NCI-H146 (cell line): Measurements from ENCODE around the gene CUBN.
A peak's percentile ranks its signal among the peaks of the same experiment; 100 is the strongest.

Source experiments
- DNase-seq: peaks from one replicate; lab custom pipeline; 2025; lab: John Stamatoyannopoulos, UW

The CUBN gene

DNA sequence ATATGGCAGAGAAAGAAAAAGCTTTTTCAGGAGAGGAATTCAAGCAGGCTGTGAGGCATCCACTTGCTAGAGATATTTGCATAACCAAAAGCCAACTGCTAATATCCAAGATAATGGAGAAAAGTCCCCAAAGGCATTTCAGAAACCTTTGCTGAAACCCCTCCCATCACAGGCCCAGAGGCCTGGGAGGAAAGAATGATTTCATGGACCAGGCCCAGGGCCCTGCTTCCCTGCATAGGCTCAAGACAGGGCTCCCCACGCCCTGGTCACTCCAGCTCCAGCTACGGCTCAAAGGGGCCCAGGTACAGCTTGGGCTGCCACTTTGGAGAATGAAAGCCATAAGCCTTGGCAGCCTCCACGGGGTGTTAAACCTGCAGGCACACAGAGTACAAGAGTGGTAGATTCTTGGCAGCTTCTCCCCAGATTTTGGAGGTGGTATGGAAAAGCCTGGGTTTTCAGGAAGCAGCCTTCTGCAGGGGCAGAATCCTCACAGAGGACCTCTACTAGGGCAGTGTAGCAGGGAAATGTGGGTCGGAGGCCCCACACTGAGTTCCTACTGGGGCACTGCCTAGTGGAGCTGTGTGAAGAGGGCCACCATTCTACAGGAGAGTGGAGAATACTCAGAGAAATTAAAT lies 306.8 kb downstream of the CUBN start:
- DNase-seq: no peak

DNA sequence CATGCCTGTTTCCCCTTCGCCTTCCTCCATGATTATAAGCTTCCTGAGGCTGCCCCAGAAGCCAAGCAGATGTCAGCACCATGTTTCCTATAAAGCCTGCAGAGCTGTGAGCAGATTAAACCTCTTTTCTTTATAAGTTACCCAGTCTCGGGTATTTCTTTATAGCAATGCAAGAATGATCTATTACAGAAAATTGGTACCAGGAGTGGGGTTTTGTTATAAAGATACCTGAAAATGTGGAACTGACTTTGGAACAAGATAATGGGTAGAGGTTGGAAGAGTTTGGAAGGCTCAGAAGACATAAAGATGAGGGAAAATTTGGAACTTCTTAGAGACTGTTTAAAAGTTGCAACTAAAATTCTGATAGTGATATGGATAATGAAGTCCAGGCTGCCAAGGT lies 307.6 kb downstream of the CUBN start:
- no peak for DNase-seq

DNA sequence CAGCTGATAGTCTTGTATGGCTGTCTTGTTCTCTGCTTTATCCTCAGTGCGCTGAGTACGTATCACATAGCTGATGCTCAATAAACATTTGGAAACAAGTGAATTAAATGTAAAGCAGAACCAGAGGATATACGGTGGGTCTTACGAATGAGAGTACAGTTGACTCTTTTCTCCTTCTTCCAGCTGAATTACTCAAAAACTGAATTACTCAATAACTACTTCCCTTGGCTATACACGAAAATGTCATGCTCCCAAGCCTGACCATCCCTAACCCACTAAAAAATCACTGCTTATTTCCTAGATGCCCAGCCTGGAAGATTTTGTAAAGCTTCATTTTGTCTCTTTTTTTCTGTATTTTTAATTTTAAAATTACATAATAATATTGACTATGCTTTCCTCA lies 309.2 kb downstream of the CUBN start:
- DNase-seq: no peak

DNA sequence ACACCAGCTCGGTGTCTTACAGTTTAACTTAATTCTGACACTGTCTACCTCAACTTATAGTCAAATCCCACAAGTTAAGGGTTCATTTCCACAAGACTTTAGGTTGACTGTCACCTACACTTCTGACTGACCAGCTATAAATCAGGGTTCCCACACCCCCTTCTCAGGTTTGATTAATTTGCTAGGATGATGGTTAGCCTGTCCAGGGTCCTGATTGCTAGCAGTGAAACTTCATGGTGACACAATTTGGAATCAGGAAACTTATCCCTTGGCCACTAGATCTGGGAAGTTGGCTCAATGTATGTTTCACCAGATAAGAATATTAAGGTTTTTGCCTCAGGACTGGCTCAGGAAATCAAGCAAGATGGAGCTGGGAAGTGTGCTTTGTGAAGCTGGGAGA lies 309.6 kb downstream of the CUBN start:
- no peak for DNase-seq

DNA sequence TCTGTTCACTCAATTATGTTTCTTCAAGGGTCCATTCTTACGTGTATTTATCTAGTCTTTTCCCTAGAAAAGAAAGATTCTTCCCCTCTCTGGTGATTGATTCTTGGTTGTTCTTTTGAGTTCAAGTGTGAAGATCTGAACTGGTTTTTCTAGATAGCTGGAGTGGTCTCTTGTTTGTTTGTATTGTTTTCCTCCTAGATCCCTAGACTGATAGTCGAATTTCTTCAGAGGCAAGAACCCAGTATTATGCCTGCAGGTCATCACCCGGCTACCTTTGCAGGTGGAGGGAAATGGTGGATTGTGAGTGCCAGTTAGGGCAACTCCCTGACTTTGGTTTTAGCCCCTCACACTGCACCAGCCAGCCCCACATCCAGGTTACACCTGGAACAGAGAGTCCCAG lies 310.2 kb downstream of the CUBN start:
- no peak for DNase-seq

DNA sequence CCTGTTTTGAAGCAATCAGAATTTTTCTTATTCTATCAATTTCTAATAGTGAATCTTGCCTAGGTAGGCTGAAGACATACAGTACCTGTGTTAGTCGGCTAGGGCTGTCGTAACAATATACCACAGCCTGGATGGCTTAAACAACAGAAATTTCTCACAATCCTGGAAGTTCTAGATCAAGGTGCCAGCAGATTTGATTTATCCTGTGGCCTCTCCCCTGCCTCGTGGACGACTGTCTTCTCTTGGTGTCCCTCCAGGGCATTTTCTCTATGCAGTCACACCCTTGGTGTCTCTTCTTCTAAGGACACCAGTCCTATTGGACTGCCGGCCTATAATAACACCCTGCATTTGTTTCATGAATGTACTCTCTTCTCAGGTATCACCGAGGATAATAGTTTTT lies 310.6 kb downstream of the CUBN start:
- no peak for DNase-seq

DNA sequence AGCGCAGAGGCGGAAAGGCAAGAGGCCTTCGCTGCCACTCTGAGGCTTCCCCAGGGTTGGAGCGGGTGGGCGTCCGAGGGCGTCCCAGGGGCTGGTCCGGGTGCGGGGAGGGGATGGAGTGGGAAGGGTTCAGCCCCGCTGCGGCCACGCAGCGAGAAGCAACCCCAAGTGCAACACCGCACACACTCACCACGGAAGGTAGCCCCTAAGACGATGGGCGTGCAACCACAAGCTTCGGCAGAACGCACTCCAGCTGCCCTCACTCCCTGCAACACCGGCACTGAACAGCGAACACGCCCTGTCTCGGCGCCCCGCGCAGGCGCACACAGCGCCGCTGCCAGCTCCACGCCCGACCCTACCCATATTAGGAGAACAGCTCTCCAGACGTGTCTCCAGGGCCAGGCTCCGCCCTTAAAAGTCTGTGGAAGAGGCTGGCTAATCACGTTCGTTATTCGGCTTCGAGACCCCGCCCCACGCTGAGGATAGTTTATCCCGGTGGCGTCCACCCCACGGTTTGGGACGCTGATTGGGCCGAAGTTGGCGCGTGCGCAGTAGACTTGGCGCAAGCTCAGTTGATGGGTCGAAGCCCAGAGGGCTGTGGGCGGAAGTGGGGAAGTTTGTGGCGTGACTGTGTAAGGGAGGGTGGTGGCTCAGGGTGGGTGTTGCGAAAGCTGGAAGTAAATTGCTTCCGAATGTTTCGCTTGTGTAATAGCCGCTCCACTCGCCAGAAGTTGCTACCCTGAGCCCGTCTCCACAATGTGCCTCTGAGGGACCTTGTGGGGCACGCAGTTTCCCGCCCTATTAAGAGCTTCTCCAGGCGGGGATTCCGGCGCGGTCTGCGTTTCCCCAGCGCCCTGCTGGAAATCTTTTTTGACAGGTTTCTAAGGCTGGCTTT lies 312.2 kb downstream of the CUBN start, which contains the start of gene RSU1:
Gene RSU1 (minus strand): TSS at position 300 of the 895 bp plus-strand sequence. CDS start 343 bp downstream, outside the sequence.
- DNase-seq: peak; percentile 100

DNA sequence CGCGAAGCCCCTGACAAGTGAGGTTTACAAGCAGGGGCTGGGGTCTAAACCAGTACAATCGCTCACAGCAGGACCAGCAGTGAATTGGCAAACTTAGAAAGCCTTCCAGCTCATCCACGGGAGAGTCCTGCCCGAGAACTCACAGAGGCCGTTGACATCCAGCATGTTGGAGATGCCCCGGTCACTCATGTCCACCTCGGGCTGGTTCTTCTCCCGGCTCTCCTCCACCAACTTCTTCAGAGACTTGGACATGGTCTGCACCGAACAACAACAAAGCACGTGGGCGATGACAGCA lies 312.8 kb downstream of the CUBN start:
- no peak for DNase-seq

DNA sequence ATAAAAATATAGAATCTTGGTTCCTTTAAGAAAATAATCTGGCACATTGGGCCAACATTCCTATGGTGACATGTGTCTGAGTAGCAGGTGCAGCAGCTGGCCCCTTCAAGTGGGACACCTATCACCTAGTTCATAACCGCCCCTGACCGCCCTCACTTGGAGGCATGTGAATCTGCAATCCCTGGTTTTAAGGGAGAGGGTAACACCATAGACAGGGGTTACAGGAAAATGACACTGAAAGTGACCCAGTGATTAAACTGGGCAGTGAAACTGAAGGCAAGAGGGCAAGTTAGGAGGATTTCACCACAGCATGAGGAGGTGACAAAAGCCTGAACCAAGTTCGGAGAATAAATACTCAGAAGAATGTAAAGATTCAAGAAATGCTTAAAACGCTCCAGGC lies 313.4 kb downstream of the CUBN start:
- peak; percentile 25 for DNase-seq

DNA sequence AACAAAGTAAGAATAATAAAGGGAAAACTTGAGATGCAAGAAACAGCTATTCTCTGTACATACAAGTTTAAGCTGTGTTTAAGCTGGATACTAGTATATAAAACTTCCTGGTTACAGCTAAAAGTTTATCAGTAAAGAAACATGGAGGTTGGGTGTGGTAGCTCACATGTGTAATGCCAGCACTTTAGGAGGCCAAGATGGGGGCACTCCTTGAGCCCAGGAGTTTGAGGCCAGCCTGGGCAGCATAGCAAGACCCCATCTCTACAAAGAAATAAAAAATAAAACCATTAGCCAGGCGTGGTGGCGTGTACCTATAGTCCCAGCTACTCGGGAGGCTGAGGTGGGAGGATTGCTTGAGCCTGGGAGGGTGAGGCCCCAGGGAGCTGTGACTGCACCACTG lies 315.6 kb downstream of the CUBN start:
- no peak for DNase-seq

DNA sequence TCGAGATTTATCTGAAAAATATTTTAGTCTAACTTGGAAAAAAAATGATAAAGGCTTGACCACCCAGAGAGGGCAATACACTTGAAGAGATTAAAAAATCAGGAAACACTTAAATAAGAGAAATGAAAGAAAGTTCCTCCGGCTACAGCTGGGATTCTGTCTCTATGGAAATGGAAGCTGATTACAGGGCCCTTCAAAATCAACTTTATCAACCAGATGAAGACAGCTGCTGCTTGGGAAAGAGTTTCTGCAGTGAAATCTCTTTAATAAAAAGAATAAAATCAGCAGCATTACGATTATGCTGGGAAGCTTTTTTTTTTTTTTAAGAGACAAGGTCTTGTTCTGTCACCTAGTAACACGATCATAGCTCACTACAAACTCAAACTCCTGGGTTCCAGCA lies 316.9 kb downstream of the CUBN start:
- no peak for DNase-seq

DNA sequence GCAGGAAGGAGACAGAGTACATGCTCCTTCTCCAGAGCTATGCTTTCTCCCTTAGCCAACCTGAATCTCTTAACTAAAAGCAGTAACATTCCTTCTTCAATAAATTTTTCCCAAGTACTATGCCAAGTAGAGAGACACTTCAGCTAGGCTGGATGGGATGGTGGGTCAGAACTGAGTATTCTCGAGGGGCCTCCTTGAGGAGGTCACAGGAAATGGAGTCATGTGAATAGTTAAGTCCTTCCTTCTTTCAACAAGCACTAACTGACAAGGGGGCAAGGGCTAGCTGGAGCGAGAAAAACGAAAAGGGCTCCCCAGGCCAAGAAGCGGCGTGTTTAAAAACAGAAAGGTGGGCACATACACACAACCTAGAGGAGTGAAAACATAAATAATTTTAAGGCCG lies 317.8 kb downstream of the CUBN start:
- no peak for DNase-seq

DNA sequence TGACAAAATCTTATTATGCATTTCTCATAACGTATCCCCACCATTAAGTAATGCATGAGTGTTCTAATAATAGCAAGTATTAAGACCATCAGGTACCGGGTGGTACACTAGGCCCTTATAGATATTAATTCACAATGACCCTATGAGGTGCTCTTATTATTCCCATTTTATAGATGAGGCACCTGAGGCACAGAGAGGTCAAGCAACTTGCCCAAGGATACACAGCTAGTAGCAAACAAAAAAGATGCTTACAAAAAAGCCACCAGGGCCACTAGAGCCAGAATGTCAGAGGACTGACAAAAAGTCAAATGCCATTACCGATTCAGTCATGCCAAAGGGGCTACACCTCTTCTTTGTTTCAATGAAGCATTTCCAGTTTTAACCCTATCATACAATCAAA lies 318.3 kb downstream of the CUBN start:
- no peak for DNase-seq

DNA sequence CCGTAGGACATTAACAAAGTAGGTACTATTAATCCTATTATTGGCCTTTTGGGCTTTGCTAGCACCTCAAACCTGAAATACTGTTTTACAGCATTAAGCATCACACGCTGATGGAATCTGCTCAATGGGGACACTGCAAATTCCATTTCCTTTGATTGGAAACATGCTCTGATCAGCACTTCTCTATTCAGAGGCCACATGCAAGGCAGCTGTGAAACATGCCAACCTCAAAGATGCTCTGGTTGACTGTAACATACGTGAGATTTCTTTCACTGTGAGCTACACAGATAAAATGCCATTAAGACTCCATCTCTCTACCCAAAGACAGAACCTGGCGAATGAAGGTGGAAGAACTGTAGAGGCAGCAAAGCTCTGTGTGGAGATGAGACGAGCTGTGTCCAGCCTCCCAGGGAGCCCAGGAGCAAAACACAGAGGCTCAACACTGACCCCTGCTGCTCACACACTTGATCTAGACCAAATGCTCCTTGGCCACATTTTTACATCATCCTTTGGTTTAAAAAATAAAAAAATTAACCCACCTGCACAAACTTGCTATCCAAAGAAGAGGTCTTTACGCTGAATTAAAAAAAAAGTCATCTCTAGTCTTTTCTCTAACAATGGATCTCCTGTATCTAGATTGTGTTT lies 320.4 kb downstream of the CUBN start:
- DNase-seq: peak; percentile 72

DNA sequence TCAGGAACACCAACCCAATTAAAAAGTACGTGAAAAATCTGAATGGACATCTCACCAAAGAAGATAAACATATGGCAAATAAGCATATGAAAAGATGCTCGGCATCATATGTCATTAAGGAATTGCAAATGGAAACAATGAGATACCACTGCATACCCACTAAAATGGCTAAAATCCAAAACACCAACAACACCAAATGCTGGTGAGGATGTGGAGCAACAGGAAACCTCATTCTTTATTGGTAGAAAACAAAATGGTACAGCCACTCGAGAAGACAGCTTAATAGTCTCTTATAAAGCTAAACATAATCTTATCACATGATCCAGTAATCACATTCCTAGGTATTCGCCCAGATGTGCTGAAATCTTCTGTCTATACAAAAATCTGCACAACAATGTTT lies 325.5 kb downstream of the CUBN start:
- no peak for DNase-seq

DNA sequence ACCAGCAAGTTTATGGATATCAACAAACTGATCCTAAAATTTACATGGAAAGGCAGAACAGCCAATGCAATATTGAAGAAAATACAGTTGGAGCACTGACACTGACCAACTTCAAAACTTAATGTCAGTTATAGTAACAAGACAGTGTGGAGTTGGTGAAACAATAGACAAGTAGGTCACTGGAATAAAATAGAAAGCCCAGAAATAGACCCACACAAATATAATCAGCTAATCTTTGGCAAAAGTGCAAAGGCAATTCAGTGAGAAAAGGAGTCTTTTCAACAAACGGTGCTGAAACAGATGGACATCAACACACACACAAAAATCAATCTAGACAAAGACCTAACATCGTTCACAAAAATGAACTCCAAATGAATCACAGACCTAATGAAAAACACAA lies 326.1 kb downstream of the CUBN start:
- DNase-seq: no peak

DNA sequence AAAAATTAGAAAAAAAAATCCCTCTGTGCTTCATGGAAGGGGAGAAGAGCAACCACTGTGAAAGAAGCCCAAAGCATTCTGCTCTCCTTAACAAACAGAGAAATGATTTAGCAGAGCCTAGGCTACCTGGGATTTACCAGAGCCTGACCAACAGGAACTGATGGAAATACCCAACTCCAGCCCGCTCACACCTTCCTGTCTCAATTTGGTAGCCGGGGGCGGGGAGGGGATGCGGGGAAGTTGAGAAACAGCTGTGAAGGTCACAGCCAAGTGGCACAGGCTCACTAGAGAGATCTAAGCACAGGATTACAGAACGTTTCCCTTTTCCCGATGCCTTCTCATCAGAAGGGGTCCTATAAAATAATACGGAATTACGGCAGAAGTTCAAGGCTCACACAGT lies 330.0 kb downstream of the CUBN start:
- peak; percentile 22 for DNase-seq

DNA sequence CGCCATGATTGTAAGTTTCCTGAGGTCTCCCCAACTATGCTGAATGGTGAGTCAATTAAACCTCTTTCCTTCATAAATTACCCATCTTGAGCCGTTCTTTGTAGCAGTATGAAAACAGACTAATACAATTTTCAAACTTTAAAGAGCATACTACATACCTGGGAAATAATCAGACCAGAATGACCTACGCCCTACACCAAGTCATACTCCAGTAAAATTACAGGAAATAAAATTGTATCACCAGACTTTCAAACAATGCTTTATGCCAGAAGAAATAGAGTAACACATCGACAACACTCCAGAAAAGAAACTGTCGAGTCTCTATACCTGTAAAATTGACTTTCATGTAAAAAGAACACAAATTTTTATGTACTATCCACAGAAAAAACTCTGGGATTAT lies 331.0 kb downstream of the CUBN start:
- DNase-seq: no peak

DNA sequence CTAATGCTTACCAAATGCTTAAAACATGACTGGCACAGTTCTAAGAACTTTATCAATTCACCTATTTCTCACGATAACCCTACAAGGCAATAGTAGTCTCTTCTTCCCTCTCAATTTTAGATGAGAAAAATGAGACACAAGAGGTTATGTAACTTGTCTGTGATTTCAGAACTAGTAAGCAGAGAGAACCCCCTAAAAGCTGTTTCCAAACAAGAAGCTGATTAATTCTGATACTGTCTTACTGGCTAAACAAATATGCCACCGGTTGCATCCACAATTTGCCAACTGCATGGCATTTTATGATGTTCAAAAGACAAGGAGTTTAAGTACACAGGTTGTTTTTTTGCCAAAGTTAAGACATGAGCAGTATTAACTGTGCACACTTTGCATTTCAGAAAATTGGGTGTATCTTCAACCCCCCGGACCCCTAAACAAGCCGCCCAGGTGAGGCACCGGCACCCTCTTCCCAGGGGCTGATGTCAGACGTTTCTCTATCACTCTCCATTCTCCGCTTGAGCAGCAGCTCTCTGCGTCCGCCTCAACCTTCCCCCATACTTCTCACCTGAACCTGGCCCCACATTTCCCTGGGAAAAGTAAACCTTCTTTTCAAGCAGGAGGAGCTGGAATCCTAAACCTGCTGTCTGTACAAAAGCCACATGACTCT lies 334.1 kb downstream of the CUBN start:
- DNase-seq: no peak

DNA sequence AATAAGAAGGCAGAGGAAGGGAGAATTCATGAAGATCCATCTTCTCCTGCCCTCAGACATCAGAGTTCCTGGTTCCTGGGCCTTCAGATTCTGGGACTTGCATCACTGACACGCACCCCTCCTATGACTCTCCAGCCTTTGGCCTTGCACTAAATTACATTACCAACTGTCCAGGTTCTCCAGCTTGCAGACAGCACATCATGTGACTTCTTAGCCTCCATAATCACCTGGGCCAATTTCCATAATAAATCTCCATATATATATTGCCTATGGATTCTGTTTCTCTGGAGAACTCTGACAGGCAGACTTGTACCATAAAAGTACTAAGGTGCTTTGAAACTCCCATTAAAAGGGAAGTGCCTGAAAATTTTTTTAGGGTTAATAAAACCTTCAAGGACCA lies 335.6 kb downstream of the CUBN start:
- no peak for DNase-seq

DNA sequence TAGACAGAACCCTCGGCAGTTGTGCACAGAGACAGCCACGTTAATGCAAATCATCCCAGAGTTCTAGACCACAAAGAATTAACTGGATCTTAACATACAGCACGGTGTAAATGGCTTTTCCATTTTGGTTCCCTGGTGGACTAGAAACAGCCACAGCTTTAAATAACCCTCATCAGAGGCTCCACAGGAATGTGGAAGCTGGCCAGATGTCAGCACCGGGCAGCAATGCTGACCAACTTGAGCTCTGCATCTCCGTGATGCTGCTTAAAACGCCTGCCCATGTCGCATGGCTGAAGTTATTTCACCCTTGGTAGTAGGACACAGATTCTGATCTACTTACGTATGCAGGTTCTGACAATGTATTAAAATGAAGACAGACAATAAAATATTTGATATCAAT lies 336.9 kb downstream of the CUBN start:
- no peak for DNase-seq

DNA sequence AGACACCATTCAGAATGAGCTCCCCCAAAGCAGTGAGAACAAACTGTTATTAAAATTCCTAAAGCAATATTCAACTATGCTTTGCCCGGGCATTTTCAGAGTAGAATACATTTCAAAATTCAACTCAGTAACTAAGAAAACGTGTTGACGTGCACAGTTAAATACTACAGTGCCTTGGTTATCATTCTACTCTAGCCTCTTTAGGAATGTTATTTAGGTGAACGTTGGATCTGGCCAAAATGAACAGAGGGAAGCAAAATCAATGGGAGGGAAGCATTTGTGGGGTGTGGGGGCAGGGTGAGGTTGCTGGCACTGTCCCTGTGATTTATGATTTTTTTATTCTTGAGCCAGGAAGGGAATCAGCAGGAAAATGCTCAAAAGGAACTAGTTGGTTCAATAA lies 339.8 kb downstream of the CUBN start:
- DNase-seq: no peak

DNA sequence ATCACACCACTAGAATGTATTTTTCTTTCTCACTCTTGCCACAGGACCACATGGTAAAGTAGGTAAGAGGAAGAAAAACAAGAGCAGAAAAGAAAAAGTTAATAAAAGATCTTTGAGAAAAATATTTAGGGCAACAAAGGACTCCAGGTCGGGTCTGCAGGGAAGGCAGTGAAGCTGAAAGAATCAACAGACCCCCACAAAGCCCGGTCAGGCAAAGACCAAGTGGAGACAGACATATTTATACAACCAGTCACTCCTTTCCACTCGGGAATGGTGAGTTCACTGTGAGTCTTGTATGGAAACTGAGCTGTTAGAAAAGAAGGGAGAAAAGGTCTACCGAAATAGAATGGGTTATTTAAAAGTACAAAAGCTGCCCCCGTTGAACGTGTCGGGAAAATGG lies 340.4 kb downstream of the CUBN start:
- DNase-seq: no peak
